ENCODE measurements around the gene PCLAF. TPM values are rescaled to one million over a fixed set of nuclear protein-coding genes. Genes with fewer than 3 reads are reported as not detected.

The PCLAF gene, protein sequence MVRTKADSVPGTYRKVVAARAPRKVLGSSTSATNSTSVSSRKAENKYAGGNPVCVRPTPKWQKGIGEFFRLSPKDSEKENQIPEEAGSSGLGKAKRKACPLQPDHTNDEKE
- total RNA-seq = 10 to 100 TPM; 28.9 to 78.0 TPM
- 204 TPM for polyA plus RNA-seq (2013, experiment 1 of 2)
- 196 TPM for polyA plus RNA-seq (2013, experiment 2 of 2)
- long read RNA-seq, experiment 1, transcript PCLAF-202 (3 exons, 911 nt) = minor isoform, 8 of 73 reads
- long read RNA-seq, experiment 1, transcript PCLAF-201 (4 exons, 2,194 nt) = major isoform, 57 of 73 reads
- long read RNA-seq, experiment 1, partial matches to known transcripts = 1 of 73 reads
- long read RNA-seq, experiment 1, other reads (novel, unspliced or antisense) = 5 of 73 reads
- long read RNA-seq, experiment 2, transcript PCLAF-202 (3 exons, 911 nt) = minor isoform, 9 of 86 reads
- long read RNA-seq, experiment 2, transcript PCLAF-201 (4 exons, 2,194 nt) = major isoform, 76 of 86 reads
- long read RNA-seq, experiment 2, partial matches to known transcripts = 0 of 86 reads
- long read RNA-seq, experiment 2, other reads (novel, unspliced or antisense) = 1 of 86 reads
- long read RNA-seq, experiment 3, transcript PCLAF-201 (4 exons, 2,194 nt) = major isoform, 78 of 86 reads
- long read RNA-seq, experiment 3, transcript PCLAF-202 (3 exons, 911 nt) = minor isoform, 7 of 86 reads
- long read RNA-seq, experiment 3, partial matches to known transcripts = 0 of 86 reads
- long read RNA-seq, experiment 3, other reads (novel, unspliced or antisense) = 0 of 86 reads
- long read RNA-seq, experiment 4, transcript PCLAF-201 (4 exons, 2,194 nt) = major isoform, 294 of 298 reads
- long read RNA-seq, experiment 4, partial matches to known transcripts = 0 of 298 reads
- long read RNA-seq, experiment 4, other reads (novel, unspliced or antisense) = 0 of 298 reads

DNA sequence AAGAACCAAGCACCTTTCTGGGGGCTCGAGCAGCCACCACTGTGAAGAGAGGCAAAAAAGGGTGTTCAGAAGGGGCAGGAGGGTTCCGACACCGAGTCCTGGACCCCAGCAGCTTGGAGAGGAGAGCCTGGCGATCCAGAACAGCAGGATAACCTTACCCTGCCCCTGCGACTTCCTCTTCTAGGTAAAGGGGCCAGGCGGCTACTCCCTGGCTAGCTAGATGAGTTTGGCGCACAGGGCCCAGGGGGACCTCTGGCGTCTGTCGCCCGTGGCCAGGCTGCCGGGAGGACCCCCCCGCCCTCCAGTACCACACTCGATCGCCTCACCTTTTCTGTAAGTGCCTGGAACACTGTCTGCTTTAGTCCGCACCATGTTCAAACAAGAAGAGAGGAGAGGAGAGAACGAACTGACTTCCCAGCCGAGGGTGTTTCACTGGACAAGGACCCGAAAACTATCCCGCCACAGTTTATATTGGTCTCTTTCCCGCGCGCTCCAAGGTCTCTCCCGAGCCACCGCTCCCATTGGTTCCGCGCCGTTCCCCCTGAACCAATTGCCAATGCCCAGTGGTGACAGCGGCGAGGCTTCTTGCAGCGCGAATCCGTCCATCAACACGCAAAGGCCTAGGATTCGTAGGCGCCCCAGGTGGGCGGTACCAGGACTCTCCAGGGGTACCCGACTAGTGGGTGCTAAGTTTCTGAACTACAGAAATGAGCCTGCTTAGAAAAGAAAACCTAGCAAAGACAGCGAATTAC is at the start of gene PCLAF:
PCLAF (minus strand) TSS at position 442 of the 752 bp plus-strand sequence; CDS start at position 372, 70 bp downstream.
- no peaks in the 10 kb centered on the region for H3K27me3 ChIP-seq (ENCODE audit: control insufficient read depth, insufficient read depth, low read length, poor library complexity, severe bottlenecking)
- H3K9me3 Mint-ChIP-seq = no peaks in the 10 kb centered on the region
- TF ChIP-seq, protein P1, sequence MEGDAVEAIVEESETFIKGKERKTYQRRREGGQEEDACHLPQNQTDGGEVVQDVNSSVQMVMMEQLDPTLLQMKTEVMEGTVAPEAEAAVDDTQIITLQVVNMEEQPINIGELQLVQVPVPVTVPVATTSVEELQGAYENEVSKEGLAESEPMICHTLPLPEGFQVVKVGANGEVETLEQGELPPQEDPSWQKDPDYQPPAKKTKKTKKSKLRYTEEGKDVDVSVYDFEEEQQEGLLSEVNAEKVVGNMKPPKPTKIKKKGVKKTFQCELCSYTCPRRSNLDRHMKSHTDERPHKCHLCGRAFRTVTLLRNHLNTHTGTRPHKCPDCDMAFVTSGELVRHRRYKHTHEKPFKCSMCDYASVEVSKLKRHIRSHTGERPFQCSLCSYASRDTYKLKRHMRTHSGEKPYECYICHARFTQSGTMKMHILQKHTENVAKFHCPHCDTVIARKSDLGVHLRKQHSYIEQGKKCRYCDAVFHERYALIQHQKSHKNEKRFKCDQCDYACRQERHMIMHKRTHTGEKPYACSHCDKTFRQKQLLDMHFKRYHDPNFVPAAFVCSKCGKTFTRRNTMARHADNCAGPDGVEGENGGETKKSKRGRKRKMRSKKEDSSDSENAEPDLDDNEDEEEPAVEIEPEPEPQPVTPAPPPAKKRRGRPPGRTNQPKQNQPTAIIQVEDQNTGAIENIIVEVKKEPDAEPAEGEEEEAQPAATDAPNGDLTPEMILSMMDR (conservative IDR thresholded peaks at IDR 0.05) = peak; percentile 18
- peaks cover 13% of the 10 kb centered on the region for H3K36me3 ChIP-seq (ENCODE audit: control insufficient read depth, insufficient read depth, low read length)
- no peaks in the 10 kb centered on the region for H3K4me1 ChIP-seq (ENCODE audit: control insufficient read depth, insufficient read depth, low read length)
- peaks cover 54% of the 10 kb centered on the region for H3K27me3 Mint-ChIP-seq (ENCODE audit: insufficient read depth)
- peak within 1 kb of the TSS; percentile 90 for H3K4me3 ChIP-seq (ENCODE audit: low read length)
- no peaks in the 10 kb centered on the region for H3K9me3 ChIP-seq (ENCODE audit: control insufficient read depth, low read length)
- peak within 1 kb of the TSS; percentile 75 for H3K9ac ChIP-seq (ENCODE audit: extremely low read depth, low read length, poor library complexity, severe bottlenecking)
- 1 to 2% methylated on average over 26 to 38 of the region's 38 CpGs for WGBS, 2 experiments (ENCODE audit: insufficient coverage in 1 of 2, insufficient read length in 1 of 2)
- peaks cover 6% of the 10 kb centered on the region for H3K36me3 Mint-ChIP-seq (ENCODE audit: low read depth)
- no peak within 1 kb of the TSS for H3K27ac ChIP-seq (ENCODE audit: low read depth, low read length)
- H3K4me1 Mint-ChIP-seq = peaks cover 6% of the 10 kb centered on the region
- H3K4me3 Mint-ChIP-seq = peak within 1 kb of the TSS; percentile 82
- DNase-seq = peak; percentile 98
- H3K27ac Mint-ChIP-seq = peak within 1 kb of the TSS; percentile 81

DNA sequence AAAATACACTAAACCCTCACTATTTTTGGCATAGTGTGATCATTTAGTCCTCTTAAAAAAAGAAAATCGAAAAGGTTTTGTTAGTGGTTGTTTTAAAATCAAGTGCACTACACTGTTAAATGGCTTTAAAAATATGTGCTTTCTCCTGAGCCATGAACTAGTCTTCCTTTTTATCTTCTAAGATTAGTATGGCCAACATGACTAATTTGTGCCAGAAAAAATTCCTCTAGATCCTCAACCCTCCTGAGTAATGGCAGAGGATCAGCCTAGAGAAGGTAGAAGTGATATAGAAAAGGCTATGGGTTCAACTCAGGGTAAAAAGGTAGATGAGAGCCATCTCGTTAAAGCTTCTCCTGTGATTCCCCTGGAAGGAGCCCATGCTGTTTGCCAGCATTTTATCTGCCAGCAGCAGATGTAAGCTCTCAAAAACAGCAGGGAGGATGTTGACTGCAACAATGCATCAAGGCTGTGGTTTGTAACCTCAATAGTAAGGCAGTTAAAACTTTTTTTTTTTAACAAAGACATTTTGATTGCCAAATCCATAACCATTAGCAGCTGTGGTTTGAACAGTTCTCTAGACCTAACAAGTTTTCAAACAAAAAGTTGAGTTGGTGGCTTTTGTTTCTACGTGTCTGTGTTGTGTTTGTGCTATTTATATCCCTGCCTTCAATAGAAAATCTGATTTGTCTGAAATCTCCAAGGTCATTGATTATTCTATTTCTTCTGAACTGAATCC is 48.9 kb upstream of the PCLAF start:
- peaks cover 19% of the 10 kb centered on the region for H3K4me1 Mint-ChIP-seq
- Histone ChIP-seq H3K27me3 (ENCODE audit: control insufficient read depth, insufficient read depth, low read length, poor library complexity, severe bottlenecking) (no peaks in the 10 kb centered on the region), H3K4me1 (ENCODE audit: control insufficient read depth, insufficient read depth, low read length) (peaks cover 9% of the 10 kb centered on the region), H3K4me3 (ENCODE audit: low read length) (no peak overlapping the region), H3K9me3 (ENCODE audit: control insufficient read depth, low read length) (no peaks in the 10 kb centered on the region), H3K36me3 (ENCODE audit: control insufficient read depth, insufficient read depth, low read length) (peaks cover 48% of the 10 kb centered on the region), H3K9ac (ENCODE audit: extremely low read depth, low read length, poor library complexity, severe bottlenecking) (no peak overlapping the region), H3K27ac (ENCODE audit: low read depth, low read length) (peak overlapping the region; percentile 3)
- H3K4me3 Mint-ChIP-seq = no peak overlapping the region
- peak overlapping the region; percentile 86 for H3K27ac Mint-ChIP-seq
- no peaks in the 10 kb centered on the region for H3K9me3 Mint-ChIP-seq
- peak; percentile 90 for DNase-seq
- TF ChIP-seq, protein P1 (conservative IDR thresholded peaks at IDR 0.05) = no peak
- peaks cover 42% of the 10 kb centered on the region for H3K36me3 Mint-ChIP-seq (ENCODE audit: low read depth)
- 17 to 29% methylated on average over 1 to 3 of the region's 3 CpGs for WGBS, 2 experiments (ENCODE audit: insufficient coverage in 1 of 2, insufficient read length in 1 of 2)
- H3K27me3 Mint-ChIP-seq (ENCODE audit: insufficient read depth) = no peaks in the 10 kb centered on the region

Data from endodermal cell (in vitro differentiated cells).